ENCODE results near the gene NEDD4. TPM values are rescaled to one million over a fixed set of nuclear protein-coding genes. Genes with fewer than 3 reads are reported as not detected.
A peak's percentile ranks its signal among the peaks of the same experiment; 100 is the strongest.

The NEDD4 gene
- total RNA-seq, 1 experiment from 2014 or later: 18.8 TPM

DNA sequence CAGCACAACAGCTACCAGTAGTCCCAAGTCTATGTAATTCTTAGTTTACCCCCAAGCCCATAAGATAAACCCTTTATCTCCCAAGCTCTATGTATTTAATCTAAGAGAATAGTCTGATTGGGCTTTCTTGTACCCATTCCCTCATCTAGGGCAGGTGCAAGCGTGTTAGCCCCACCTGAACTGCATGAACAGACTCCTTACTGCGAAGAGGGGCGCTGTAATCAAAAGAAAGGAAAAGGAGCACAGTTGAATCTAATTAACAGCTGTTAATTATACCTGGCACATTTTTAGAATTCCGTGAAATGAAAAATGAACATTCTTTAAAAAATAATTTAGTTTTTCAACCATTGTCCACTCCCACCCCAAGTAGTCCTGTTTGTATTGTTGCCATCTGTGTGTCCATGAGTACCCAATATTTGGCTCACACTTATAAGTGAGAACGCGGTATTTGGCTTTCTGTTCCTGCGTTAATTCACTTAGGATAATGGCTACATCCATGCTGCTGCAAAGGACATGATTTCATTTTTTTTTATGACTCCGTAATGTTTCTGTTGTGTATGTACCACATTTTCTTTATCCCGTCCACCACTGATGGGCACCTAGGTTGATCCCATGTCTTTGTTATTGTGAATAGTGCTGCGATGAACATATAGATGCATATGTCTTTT, 26.5 kb upstream of the NEDD4 start:
- ATAC-seq: no peak
- BruUV-seq (replicated peaks): no TSS peak
- no peak overlapping the region for H3K27ac ChIP-seq (ENCODE audit: low read length)
- no peak overlapping the region for H3K4me3 ChIP-seq (ENCODE audit: low read depth in 2 of 2, low read length in 2 of 2)
- ChIA-PET POLR2A (no interaction called here), CTCF (interaction anchor here (0.6 kb wide), 1 partner anchor 397 kb away, joined by 4 read pairs; no protein-coding TSS in a partner anchor)
- no peaks in the 10 kb centered on the region for H3K4me1 ChIP-seq (ENCODE audit: control insufficient read depth, insufficient read depth, low read length)
- no peaks in the 10 kb centered on the region for H3K36me3 ChIP-seq (ENCODE audit: control insufficient read depth, insufficient read depth, low read length)
- no peaks in the 10 kb centered on the region for H3K27me3 ChIP-seq (ENCODE audit: control insufficient read depth, insufficient read depth, low read length)
- TF ChIP-seq TCF7L2 (IDR thresholded peaks at IDR 0.05; ENCODE audit: low read depth, low read length) (no peak), POLR2AphosphoS5 (IDR thresholded peaks at IDR 0.05; ENCODE audit: low read depth, low read length) (no peak), SIN3A (IDR thresholded peaks at IDR 0.05; ENCODE audit: borderline replicate concordance, insufficient read depth, low read depth, low read length) (no peak)
- TF ChIP-seq, protein P1, sequence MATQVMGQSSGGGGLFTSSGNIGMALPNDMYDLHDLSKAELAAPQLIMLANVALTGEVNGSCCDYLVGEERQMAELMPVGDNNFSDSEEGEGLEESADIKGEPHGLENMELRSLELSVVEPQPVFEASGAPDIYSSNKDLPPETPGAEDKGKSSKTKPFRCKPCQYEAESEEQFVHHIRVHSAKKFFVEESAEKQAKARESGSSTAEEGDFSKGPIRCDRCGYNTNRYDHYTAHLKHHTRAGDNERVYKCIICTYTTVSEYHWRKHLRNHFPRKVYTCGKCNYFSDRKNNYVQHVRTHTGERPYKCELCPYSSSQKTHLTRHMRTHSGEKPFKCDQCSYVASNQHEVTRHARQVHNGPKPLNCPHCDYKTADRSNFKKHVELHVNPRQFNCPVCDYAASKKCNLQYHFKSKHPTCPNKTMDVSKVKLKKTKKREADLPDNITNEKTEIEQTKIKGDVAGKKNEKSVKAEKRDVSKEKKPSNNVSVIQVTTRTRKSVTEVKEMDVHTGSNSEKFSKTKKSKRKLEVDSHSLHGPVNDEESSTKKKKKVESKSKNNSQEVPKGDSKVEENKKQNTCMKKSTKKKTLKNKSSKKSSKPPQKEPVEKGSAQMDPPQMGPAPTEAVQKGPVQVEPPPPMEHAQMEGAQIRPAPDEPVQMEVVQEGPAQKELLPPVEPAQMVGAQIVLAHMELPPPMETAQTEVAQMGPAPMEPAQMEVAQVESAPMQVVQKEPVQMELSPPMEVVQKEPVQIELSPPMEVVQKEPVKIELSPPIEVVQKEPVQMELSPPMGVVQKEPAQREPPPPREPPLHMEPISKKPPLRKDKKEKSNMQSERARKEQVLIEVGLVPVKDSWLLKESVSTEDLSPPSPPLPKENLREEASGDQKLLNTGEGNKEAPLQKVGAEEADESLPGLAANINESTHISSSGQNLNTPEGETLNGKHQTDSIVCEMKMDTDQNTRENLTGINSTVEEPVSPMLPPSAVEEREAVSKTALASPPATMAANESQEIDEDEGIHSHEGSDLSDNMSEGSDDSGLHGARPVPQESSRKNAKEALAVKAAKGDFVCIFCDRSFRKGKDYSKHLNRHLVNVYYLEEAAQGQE (IDR thresholded peaks at IDR 0.05; ENCODE audit: insufficient read depth in 1 of 2, low read depth in 2 of 2, low read length in 1 of 2): no peak
- TF ChIP-seq, protein P2, sequence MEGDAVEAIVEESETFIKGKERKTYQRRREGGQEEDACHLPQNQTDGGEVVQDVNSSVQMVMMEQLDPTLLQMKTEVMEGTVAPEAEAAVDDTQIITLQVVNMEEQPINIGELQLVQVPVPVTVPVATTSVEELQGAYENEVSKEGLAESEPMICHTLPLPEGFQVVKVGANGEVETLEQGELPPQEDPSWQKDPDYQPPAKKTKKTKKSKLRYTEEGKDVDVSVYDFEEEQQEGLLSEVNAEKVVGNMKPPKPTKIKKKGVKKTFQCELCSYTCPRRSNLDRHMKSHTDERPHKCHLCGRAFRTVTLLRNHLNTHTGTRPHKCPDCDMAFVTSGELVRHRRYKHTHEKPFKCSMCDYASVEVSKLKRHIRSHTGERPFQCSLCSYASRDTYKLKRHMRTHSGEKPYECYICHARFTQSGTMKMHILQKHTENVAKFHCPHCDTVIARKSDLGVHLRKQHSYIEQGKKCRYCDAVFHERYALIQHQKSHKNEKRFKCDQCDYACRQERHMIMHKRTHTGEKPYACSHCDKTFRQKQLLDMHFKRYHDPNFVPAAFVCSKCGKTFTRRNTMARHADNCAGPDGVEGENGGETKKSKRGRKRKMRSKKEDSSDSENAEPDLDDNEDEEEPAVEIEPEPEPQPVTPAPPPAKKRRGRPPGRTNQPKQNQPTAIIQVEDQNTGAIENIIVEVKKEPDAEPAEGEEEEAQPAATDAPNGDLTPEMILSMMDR (IDR thresholded peaks at IDR 0.05): peak; percentile 8; the same call in 1 of the 2 replicates
- no peak for DNase-seq (ENCODE audit: low read depth, low spot score)
- H3K9me3 ChIP-seq (ENCODE audit: control insufficient read depth, insufficient read depth, low read depth, low read length): no peaks in the 10 kb centered on the region
- intact Hi-C loops (cut with micrococcal nuclease; ENCODE audit: unreplicated experiment) (no loop called here), in situ Hi-C loops (cut with HindIII; ENCODE audit: low pct_unique_long_range_greater_than_20kb, low sequenced_read_pairs) (no loop called here)

DNA sequence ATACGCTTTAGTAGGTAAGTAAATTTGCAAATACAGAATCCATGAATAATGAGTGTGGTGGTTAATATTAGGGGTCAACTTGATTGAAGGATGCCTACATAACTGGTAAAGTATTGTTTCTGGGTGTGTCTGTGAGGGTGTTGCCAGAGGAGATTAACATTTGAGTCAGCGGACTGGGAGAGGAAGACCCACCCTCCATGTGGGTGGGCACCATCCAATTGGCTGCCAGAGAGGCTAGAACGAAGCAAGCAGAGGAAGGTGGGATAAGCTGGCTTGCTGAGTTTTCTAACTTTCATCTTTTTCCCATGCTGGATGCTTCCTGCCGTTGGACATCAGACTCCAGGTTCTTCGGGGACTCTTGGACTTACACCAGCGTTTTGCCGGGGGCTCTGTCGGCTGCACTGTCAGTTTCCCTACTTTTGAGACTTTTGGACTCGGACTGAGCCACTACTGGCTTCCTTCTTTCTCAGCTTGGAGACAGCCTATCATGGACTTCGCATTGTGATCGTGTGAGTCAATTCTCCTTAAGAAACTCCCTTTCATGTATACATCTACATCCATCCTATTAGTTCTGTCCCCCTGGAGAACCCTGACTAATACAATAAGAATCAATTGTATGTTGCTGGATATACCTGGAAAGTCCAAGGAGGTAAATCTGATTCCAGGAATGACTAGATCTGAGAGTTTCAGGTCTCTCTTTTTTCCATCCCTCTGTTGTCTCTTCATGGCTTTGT, 25.8 kb upstream of the NEDD4 start:
- intact Hi-C loops (cut with micrococcal nuclease; ENCODE audit: unreplicated experiment): no loop called here
- ATAC-seq: peak; percentile 63
- Histone ChIP-seq H3K27ac (ENCODE audit: low read length) (no peak overlapping the region), H3K4me1 (ENCODE audit: control insufficient read depth, insufficient read depth, low read length) (no peaks in the 10 kb centered on the region), H3K4me3 (ENCODE audit: low read depth in 2 of 2, low read length in 2 of 2) (peak overlapping the region in 1 of 2 experiments; percentile 11; a peak in 1 of 4 replicates), H3K27me3 (ENCODE audit: control insufficient read depth, insufficient read depth, low read length) (no peaks in the 10 kb centered on the region), H3K9me3 (ENCODE audit: control insufficient read depth, insufficient read depth, low read depth, low read length) (no peaks in the 10 kb centered on the region), H3K36me3 (ENCODE audit: control insufficient read depth, insufficient read depth, low read length) (no peaks in the 10 kb centered on the region)
- no TSS peak for BruUV-seq (replicated peaks)
- in situ Hi-C loops (cut with HindIII; ENCODE audit: low pct_unique_long_range_greater_than_20kb, low sequenced_read_pairs): no loop called here
- TF ChIP-seq TCF7L2 (IDR thresholded peaks at IDR 0.05; ENCODE audit: low read depth, low read length) (no peak), SIN3A (IDR thresholded peaks at IDR 0.05; ENCODE audit: borderline replicate concordance, insufficient read depth, low read depth, low read length) (no peak), POLR2AphosphoS5 (IDR thresholded peaks at IDR 0.05; ENCODE audit: low read depth, low read length) (no peak)
- TF ChIP-seq, protein P1 (IDR thresholded peaks at IDR 0.05; ENCODE audit: insufficient read depth in 1 of 2, low read depth in 2 of 2, low read length in 1 of 2): no peak
- TF ChIP-seq, protein P2 (IDR thresholded peaks at IDR 0.05): no peak
- no peak for DNase-seq (ENCODE audit: low read depth, low spot score)
- CTCF ChIA-PET: interaction anchor here (0.6 kb wide), 1 partner anchor 397 kb away, joined by 4 read pairs; no protein-coding TSS in a partner anchor
- POLR2A ChIA-PET: no interaction called here

All from Panc1 (cell line).